ENCODE measurements around the gene OR51B4. TPM values are rescaled to one million over a fixed set of nuclear protein-coding genes. Genes with fewer than 3 reads are reported as not detected.

The OR51B4 gene
- total and polyA plus RNA-seq, 9 of the 15 experiments (the other 6 are each of a cell fraction or from before 2014, with no cell fraction given), result 17.1 to 64.6 (median 39.9) TPM

GRCh38 chr11:5286901-5287300 is 14.8 kb downstream of the OR51B4 start (continued):
- no peak for TF ChIP-seq KLF1 (tag; IDR thresholded peaks at IDR 0.05)
- no peak for TF ChIP-seq PHF8 (IDR thresholded peaks at IDR 0.05; ENCODE audit: borderline replicate concordance, low read length)
- TF ChIP-seq SLC30A9 (CRISPR knock-in tag; IDR thresholded peaks at IDR 0.05), result no peak

DNA sequence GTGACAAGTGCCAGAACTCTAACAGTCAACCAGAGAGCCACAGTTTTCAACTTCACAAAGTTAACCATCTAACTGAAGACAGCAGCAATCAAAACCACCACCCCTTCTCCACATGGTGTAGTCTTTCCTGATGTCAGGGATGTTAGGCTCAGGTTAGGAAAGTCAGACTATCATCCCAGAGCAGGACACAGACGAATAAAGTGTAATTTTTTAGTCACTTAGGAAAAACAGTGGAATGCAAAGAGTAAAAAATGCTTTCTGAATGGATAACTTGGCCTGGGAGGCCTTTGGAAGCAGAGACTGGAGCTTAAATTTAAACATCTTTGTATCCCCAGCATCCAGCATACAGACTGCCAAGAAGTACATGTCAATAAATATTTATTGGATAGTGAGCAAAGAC is 15.4 kb downstream of the OR51B4 start:
- H3K27me3 ChIP-seq (ENCODE audit: control insufficient read depth in 2 of 2, insufficient read depth in 2 of 2, low read length in 2 of 2), result no peaks in the 10 kb centered on the region
- DNase-seq (ENCODE audit: extremely low read depth in 1 of 4, low spot score in 3 of 4) (no peak), ATAC-seq (no peak), FAIRE-seq (no peak)
- no peak overlapping the region for H2AFZ ChIP-seq (ENCODE audit: low read depth, low read length)
- in situ Hi-C loops (cut with MboI), result loop anchor here (5.0 kb wide), 2 partner anchors 44 to 164 kb away; no protein-coding TSS in a partner anchor
- TF ChIP-seq, protein P1, sequence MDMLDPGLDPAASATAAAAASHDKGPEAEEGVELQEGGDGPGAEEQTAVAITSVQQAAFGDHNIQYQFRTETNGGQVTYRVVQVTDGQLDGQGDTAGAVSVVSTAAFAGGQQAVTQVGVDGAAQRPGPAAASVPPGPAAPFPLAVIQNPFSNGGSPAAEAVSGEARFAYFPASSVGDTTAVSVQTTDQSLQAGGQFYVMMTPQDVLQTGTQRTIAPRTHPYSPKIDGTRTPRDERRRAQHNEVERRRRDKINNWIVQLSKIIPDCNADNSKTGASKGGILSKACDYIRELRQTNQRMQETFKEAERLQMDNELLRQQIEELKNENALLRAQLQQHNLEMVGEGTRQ (CRISPR knock-in tag; IDR thresholded peaks at IDR 0.05), result no peak
- TF ChIP-seq PRDM10 (IDR thresholded peaks at IDR 0.05; ENCODE audit: partially characterized antibody), result peak; percentile 82
- no peak for TF ChIP-seq ZBTB5 (IDR thresholded peaks at IDR 0.05)
- TF ChIP-seq RFX5 (IDR thresholded peaks at IDR 0.05; ENCODE audit: low read depth, low read length), result no peak
- TF ChIP-seq NR3C1 (CRISPR knock-in tag; IDR thresholded peaks at IDR 0.05), result no peak
- no peak for TF ChIP-seq EHMT2 (IDR thresholded peaks at IDR 0.05)
- no peak overlapping the region for H3K4me3 ChIP-seq
- H3K9ac ChIP-seq (ENCODE audit: insufficient read depth in 1 of 2, low read depth in 2 of 2, low read length in 2 of 2), result peak overlapping the region in 1 of 2 experiments; percentile 56; a peak in 1 of 4 replicates
- no peaks in the 10 kb centered on the region for H3K9me1 ChIP-seq (ENCODE audit: control insufficient read depth, insufficient read depth, low read length)
- WGBS (ENCODE audit: insufficient coverage, low coverage, missing lambda C conversion rate), result 0% methylated on average over 1 of the region's 1 CpG
- peak overlapping the region; percentile 9; the same call in 1 of the 2 replicates for H3K4me2 ChIP-seq (ENCODE audit: insufficient read depth, low read length)
- H3K36me3 ChIP-seq (ENCODE audit: control insufficient read depth, insufficient read depth, low read length), result peaks cover 29% of the 10 kb centered on the region
- H3K9me3 ChIP-seq (replicated peaks; ENCODE audit: control insufficient read depth, insufficient read depth, low read depth, low read length), result no peaks in the 10 kb centered on the region
- H4K20me1 ChIP-seq (replicated peaks; ENCODE audit: control insufficient read depth, insufficient read depth, low read length), result no peaks in the 10 kb centered on the region
- intact Hi-C loops (cut with micrococcal nuclease), result loop anchor here (10.0 kb wide), 2 partner anchors 218 to 308 kb away; partner anchors contain the start of genes TRIM6 and UBQLN3
- H3K79me2 ChIP-seq (ENCODE audit: control insufficient read depth, insufficient read depth, low read length), result peaks cover 95% of the 10 kb centered on the region
- BruUV-seq (replicated peaks), result no TSS peak
- H3K4me1 ChIP-seq (replicated peaks in 1 of 2; ENCODE audit: control insufficient read depth in 2 of 2, insufficient read depth in 2 of 2, low read length in 2 of 2), result peaks cover 16 to 83% of the 10 kb centered on the region in 2 experiments; a peak in 4 of 5 replicates
- peak overlapping the region; percentile 9; the same call in 2 of the 3 replicates for H3K27ac ChIP-seq (ENCODE audit: extremely low read depth, low read depth, low read length)
- POLR2A ChIA-PET, result interaction anchor here (1.1 to 6.4 kb wide), 4 partner anchors 8 to 38 kb away, joined by 4 to 40 read pairs (median 10); partner anchors contain the start of gene HBE1
- CTCF ChIA-PET (ENCODE audit: low intra/inter-chr PET ratio), result no interaction called here
